Measurements from ENCODE around the gene CLIP1. TPM values are rescaled to one million over a fixed set of nuclear protein-coding genes. Genes with fewer than 3 reads are reported as not detected.
A peak's percentile ranks its signal among the peaks of the same experiment; 100 is the strongest.

CLIP1 gene
- total RNA-seq, 1 donor from 2014 or later: 70.0 TPM

DNA sequence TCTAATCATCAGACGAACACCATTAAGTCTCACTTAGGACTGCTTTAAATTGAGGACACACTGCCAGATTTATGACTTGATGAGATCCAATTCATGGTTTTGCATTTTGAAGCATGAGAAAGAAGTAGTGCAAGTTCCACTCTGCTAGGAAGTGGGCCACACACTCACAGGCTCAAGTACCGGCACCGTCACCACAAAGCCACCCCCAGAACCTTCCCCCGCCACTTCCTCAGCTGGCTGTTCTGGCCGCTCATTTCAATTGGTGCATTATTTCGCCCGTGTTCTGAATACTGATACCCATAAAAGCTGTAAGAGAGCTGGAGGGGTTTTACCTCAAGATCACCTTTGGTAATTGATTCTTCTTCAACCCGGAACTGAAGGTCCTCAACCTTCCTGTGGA lies 70.1 kb downstream of the CLIP1 start:
- H3K27me3 Mint-ChIP-seq (ENCODE audit: low read depth, unreplicated experiment): no peaks in the 10 kb centered on the region
- H3K36me3 Mint-ChIP-seq (ENCODE audit: low read depth, unreplicated experiment): peaks cover 21% of the 10 kb centered on the region
- no peaks in the 10 kb centered on the region for H3K27me3 ChIP-seq (ENCODE audit: insufficient read depth, low read length)

DNA sequence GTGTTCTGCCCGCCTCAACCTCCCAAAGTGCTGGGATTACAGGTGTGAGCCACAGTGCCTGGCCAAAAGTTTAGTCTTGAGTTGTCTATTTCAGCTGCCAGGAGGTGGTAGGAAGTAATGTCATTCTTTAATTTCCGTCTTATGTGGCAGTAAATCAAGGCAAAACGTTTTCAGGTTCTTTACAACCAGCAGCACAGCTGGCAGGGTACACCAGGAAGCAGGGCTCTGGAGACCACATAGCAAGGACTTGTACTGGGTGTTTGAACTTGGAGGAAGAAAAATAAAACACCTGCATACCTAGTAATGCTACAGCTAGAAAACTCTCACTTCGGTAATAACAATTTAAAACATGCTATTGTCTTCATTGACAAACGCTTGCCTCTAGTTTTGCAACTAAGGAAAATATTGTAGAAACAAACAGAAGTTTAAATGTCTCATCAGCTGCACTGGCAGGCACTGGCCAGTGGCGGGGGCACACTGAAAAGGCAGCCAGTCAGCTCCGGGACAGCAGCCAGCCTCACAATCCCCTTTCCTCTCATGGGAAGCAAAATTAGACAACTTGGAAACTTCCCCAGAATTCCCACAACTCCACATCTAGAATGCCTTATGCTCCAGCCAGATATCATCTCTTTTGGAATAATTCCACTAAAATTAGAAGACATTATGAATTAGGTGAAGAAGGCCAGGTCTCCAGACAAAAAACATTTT lies 72.2 kb downstream of the CLIP1 start:
- H3K9ac ChIP-seq (ENCODE audit: low read length): no peak overlapping the region
- no peak overlapping the region for H3K4me3 ChIP-seq (ENCODE audit: insufficient read depth, low read depth, low read length)
- no peaks in the 10 kb centered on the region for H3K79me2 ChIP-seq (ENCODE audit: insufficient read depth, low read length)
- no peaks in the 10 kb centered on the region for H3K4me1 ChIP-seq (ENCODE audit: insufficient read depth, low read length)
- Mint-ChIP-seq H3K4me1 (ENCODE audit: low read depth, unreplicated experiment) (no peaks in the 10 kb centered on the region), H3K27ac (ENCODE audit: unreplicated experiment) (no peak overlapping the region), H3K4me3 (ENCODE audit: unreplicated experiment) (no peak overlapping the region), H3K27me3 (ENCODE audit: low read depth, unreplicated experiment) (no peaks in the 10 kb centered on the region), H3K9me3 (ENCODE audit: unreplicated experiment) (no peaks in the 10 kb centered on the region), H3K36me3 (ENCODE audit: low read depth, unreplicated experiment) (peaks cover 18% of the 10 kb centered on the region)
- FAIRE-seq (no peak), DNase-seq (ENCODE audit: low read depth) (peak; percentile 72)
- H3K27ac ChIP-seq (ENCODE audit: low read depth, low read length): no peak overlapping the region
- no peaks in the 10 kb centered on the region for H3K27me3 ChIP-seq (ENCODE audit: insufficient read depth, low read length)
- H3K4me2 ChIP-seq (ENCODE audit: low read length): no peak overlapping the region
- H3K36me3 ChIP-seq (ENCODE audit: insufficient read depth, low read length): peaks cover 17% of the 10 kb centered on the region
- H4K20me1 ChIP-seq (ENCODE audit: insufficient read depth, low read length): peaks cover 5% of the 10 kb centered on the region
- H2AFZ ChIP-seq (ENCODE audit: low read depth, low read length): no peak overlapping the region
- TF ChIP-seq, protein P1, sequence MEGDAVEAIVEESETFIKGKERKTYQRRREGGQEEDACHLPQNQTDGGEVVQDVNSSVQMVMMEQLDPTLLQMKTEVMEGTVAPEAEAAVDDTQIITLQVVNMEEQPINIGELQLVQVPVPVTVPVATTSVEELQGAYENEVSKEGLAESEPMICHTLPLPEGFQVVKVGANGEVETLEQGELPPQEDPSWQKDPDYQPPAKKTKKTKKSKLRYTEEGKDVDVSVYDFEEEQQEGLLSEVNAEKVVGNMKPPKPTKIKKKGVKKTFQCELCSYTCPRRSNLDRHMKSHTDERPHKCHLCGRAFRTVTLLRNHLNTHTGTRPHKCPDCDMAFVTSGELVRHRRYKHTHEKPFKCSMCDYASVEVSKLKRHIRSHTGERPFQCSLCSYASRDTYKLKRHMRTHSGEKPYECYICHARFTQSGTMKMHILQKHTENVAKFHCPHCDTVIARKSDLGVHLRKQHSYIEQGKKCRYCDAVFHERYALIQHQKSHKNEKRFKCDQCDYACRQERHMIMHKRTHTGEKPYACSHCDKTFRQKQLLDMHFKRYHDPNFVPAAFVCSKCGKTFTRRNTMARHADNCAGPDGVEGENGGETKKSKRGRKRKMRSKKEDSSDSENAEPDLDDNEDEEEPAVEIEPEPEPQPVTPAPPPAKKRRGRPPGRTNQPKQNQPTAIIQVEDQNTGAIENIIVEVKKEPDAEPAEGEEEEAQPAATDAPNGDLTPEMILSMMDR (IDR thresholded peaks at IDR 0.05; ENCODE audit: insufficient read depth, low read depth, low read length): no peak
- no peak for TF ChIP-seq EZH2 (IDR thresholded peaks at IDR 0.05; ENCODE audit: insufficient read depth, low read length)
- no peaks in the 10 kb centered on the region for H3K9me3 ChIP-seq (ENCODE audit: insufficient read depth, low read depth, low read length)

More for the DNA sequence above, 70.1 kb downstream of the CLIP1 start:
- Mint-ChIP-seq H3K27ac (ENCODE audit: unreplicated experiment) (no peak overlapping the region), H3K4me3 (ENCODE audit: unreplicated experiment) (no peak overlapping the region), H3K4me1 (ENCODE audit: low read depth, unreplicated experiment) (no peaks in the 10 kb centered on the region), H3K9me3 (ENCODE audit: unreplicated experiment) (no peaks in the 10 kb centered on the region)
- no peak overlapping the region for H3K4me3 ChIP-seq (ENCODE audit: insufficient read depth, low read depth, low read length)
- DNase-seq (ENCODE audit: low read depth): no peak
- H2AFZ ChIP-seq (ENCODE audit: low read depth, low read length): no peak overlapping the region
- H3K4me1 ChIP-seq (ENCODE audit: insufficient read depth, low read length): no peaks in the 10 kb centered on the region
- peaks cover 19% of the 10 kb centered on the region for H3K36me3 ChIP-seq (ENCODE audit: insufficient read depth, low read length)
- no peak overlapping the region for H3K27ac ChIP-seq (ENCODE audit: low read depth, low read length)
- no peak for TF ChIP-seq EZH2 (IDR thresholded peaks at IDR 0.05; ENCODE audit: insufficient read depth, low read length)
- peaks cover 5% of the 10 kb centered on the region for H4K20me1 ChIP-seq (ENCODE audit: insufficient read depth, low read length)
- H3K9ac ChIP-seq (ENCODE audit: low read length): no peak overlapping the region
- no peaks in the 10 kb centered on the region for H3K9me3 ChIP-seq (ENCODE audit: insufficient read depth, low read depth, low read length)
- no peaks in the 10 kb centered on the region for H3K79me2 ChIP-seq (ENCODE audit: insufficient read depth, low read length)
- no peak overlapping the region for H3K4me2 ChIP-seq (ENCODE audit: low read length)
- FAIRE-seq: no peak

DNA sequence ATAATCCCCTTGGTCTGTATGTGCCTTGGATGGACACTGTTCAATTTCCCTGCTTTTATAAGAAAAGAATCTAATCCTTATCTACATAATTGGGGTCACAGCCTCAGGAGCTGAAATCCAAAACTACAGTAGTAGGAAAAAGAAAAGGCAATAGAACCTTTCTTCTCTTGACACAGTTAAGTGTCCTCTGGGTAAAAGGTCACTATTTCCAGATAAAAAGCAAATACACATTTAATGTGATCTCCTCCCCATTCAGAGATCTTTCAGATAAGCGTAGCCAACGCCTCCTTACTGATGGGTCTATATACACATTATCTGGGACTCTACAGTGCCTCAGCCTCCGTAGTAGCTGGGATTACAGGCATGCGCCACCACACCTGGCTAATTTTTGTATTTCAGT lies 73.4 kb downstream of the CLIP1 start:
- H4K20me1 ChIP-seq (ENCODE audit: insufficient read depth, low read length): peaks cover 5% of the 10 kb centered on the region
- Mint-ChIP-seq H3K36me3 (ENCODE audit: low read depth, unreplicated experiment) (peaks cover 10% of the 10 kb centered on the region), H3K4me3 (ENCODE audit: unreplicated experiment) (no peak overlapping the region), H3K4me1 (ENCODE audit: low read depth, unreplicated experiment) (no peaks in the 10 kb centered on the region), H3K27me3 (ENCODE audit: low read depth, unreplicated experiment) (no peaks in the 10 kb centered on the region), H3K9me3 (ENCODE audit: unreplicated experiment) (no peaks in the 10 kb centered on the region), H3K27ac (ENCODE audit: unreplicated experiment) (no peak overlapping the region)
- H3K36me3 ChIP-seq (ENCODE audit: insufficient read depth, low read length): peaks cover 8% of the 10 kb centered on the region
- DNase-seq (ENCODE audit: low read depth) (no peak), FAIRE-seq (no peak)
- no peak for TF ChIP-seq EZH2 (IDR thresholded peaks at IDR 0.05; ENCODE audit: insufficient read depth, low read length)
- TF ChIP-seq, protein P1 (IDR thresholded peaks at IDR 0.05; ENCODE audit: insufficient read depth, low read depth, low read length): no peak
- no peak overlapping the region for H3K4me2 ChIP-seq (ENCODE audit: low read length)
- H2AFZ ChIP-seq (ENCODE audit: low read depth, low read length): no peak overlapping the region
- H3K4me3 ChIP-seq (ENCODE audit: insufficient read depth, low read depth, low read length): no peak overlapping the region
- H3K4me1 ChIP-seq (ENCODE audit: insufficient read depth, low read length): no peaks in the 10 kb centered on the region
- H3K9ac ChIP-seq (ENCODE audit: low read length): no peak overlapping the region
- no peaks in the 10 kb centered on the region for H3K27me3 ChIP-seq (ENCODE audit: insufficient read depth, low read length)
- no peaks in the 10 kb centered on the region for H3K79me2 ChIP-seq (ENCODE audit: insufficient read depth, low read length)
- H3K27ac ChIP-seq (ENCODE audit: low read depth, low read length): no peak overlapping the region
- no peaks in the 10 kb centered on the region for H3K9me3 ChIP-seq (ENCODE audit: insufficient read depth, low read depth, low read length)
